GM10248 (cell line): ENCODE data around the gene AMMECR1.
"Not testable (repeated sequence)": the region's sequence is repeated elsewhere in the genome, so short reads cannot be mapped to it uniquely, and the experiment has no call there.

ENCODE experiments used
- CTCF ChIA-PET: fragments of 300-600 bp; sonication (Branson Sonifier 250); formaldehyde crosslinking; extraction: SDS; loops from one replicate; lab custom pipeline; 2021; ENCODE audit warnings: antibody characterized with exemption; lab: Yijun Ruan, JAX
- POLR2A ChIA-PET: fragments of 350-650 bp; sonication (Branson Sonifier 250); formaldehyde crosslinking; extraction: SDS; loops from one replicate; lab custom pipeline; 2020; ENCODE audit warnings: antibody characterized with exemption; lab: Yijun Ruan, JAX
- DNase-seq: peaks from one replicate; pipeline ENCODE4 v3.0.0; 2012; ENCODE audit errors: extremely low spot score
- CTCF ChIP-seq: IDR thresholded peaks from 2 replicates; pipeline ENCODE4 v1.5.1; 2012; ENCODE audit warnings: mild to moderate bottlenecking, low read depth; ENCODE audit errors: extremely low read depth, missing control alignments, control extremely low read depth

AMMECR1 gene

GRCh38 chrX:110242371-110242770, 75.5 kb downstream of the AMMECR1 start:
- no peak for DNase-seq
- no peak for TF ChIP-seq CTCF
- CTCF ChIA-PET: no interaction called here
- POLR2A ChIA-PET: no interaction called here

- POLR2A ChIA-PET: no interaction called here
Observed at GRCh38 chrX:110241816-110242215, 76.1 kb downstream of the AMMECR1 start.

GRCh38 chrX:110238259-110238658, 79.6 kb downstream of the AMMECR1 start:
- CTCF ChIA-PET: interaction anchor here (1.2 to 1.5 kb wide), 2 partner anchors 15 to 17 kb away, joined by 3 to 4 read pairs; no protein-coding TSS in a partner anchor
- POLR2A ChIA-PET, DNase-seq: not testable (repeated sequence)

More at GRCh38 chrX:110241816-110242215, 76.1 kb downstream of the AMMECR1 start:
- CTCF ChIA-PET: interaction anchor here (1.3 kb wide), 1 partner anchor 14 kb away, joined by 3 read pairs; no protein-coding TSS in a partner anchor
- TF ChIP-seq CTCF: no peak
- no peak for DNase-seq

- CTCF ChIA-PET: interaction anchor here (1.7 kb wide), 1 partner anchor 12 kb away, joined by 6 read pairs; no protein-coding TSS in a partner anchor
- DNase-seq, POLR2A ChIA-PET: not testable (repeated sequence)
Observed at GRCh38 chrX:110231485-110231884, 86.4 kb downstream of the AMMECR1 start.

GRCh38 chrX:110229497-110230111, 88.3 kb downstream of the AMMECR1 start:
- POLR2A ChIA-PET, DNase-seq: not testable (repeated sequence)
- CTCF ChIA-PET: interaction anchor here (1.3 to 1.7 kb wide), 2 partner anchors 18 to 49 kb away, joined by 3 to 4 read pairs; no protein-coding TSS in a partner anchor

- no peak for TF ChIP-seq CTCF
- POLR2A ChIA-PET: no interaction called here
- CTCF ChIA-PET: interaction anchor here (1.3 to 1.8 kb wide), 3 partner anchors 9 to 50 kb away, joined by 3 to 4 read pairs (median 4); no protein-coding TSS in a partner anchor
- no peak for DNase-seq
Observed at GRCh38 chrX:110228453-110228852, 89.4 kb downstream of the AMMECR1 start.

- POLR2A ChIA-PET: no interaction called here
- no peak for DNase-seq
- no peak for TF ChIP-seq CTCF
- CTCF ChIA-PET: no interaction called here
Observed at GRCh38 chrX:110226931-110227330, 91.0 kb downstream of the AMMECR1 start.

GRCh38 chrX:110224926-110225617, 92.8 kb downstream of the AMMECR1 start:
- DNase-seq: no peak
- no peak for TF ChIP-seq CTCF
- ChIA-PET POLR2A (no interaction called here), CTCF (no interaction called here)
